NCI-H526 treated with DMSO at 0.1 percent for 48 hours (cell line): ENCODE results near the gene EML6.
A peak's percentile ranks its signal among the peaks of the same experiment; 100 is the strongest.
"Not testable (repeated sequence)": the region's sequence is repeated elsewhere in the genome, so short reads cannot be mapped to it uniquely, and the experiment has no call there.

Experiments used
- DNase-seq: peaks from one replicate; lab custom pipeline; 2025; lab: John Stamatoyannopoulos, UW

EML6 gene

GRCh38 chr2:54803783-54804751 is 80.6 kb downstream of the EML6 start:
- DNase-seq = no peak

DNA sequence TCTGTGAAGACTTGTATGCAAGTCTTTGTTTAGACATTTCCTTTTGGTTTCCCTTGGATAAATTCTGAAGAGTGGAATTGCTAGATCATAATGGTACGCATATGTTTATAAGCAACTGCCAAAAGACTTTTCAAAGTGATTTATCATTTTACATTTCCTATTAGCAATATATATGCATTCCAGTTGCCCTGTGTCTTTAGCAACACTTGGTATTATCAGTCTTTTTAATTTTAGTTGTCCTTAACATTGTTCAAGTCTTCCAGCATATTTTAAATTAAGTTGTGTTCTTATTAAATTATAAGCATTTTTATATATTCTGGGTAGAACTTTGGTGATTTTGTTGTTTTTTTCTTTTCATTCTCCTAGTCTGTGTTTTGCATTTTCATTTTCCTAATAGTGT is 81.8 kb downstream of the EML6 start:
- no peak for DNase-seq

DNA sequence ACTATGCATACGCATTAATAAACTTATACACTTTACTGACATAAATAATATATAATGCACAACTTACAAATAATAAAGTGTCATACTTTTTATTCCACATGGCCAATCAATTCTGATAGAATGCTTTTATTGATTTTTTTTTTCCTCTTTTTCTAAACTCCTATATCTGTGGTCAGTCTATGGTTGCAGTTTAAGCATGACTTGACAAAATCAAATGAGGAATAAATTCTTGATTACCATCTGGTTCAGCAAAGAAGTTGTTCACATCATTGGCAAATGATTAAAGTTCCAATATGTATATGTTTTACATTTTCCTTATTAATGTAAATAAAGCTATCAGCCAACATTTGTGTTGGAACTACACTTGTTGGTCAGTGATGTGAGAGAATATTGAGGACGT is 83.5 kb downstream of the EML6 start:
- DNase-seq = no peak

GRCh38 chr2:54808661-54809060 is 85.2 kb downstream of the EML6 start:
- no peak for DNase-seq

DNA sequence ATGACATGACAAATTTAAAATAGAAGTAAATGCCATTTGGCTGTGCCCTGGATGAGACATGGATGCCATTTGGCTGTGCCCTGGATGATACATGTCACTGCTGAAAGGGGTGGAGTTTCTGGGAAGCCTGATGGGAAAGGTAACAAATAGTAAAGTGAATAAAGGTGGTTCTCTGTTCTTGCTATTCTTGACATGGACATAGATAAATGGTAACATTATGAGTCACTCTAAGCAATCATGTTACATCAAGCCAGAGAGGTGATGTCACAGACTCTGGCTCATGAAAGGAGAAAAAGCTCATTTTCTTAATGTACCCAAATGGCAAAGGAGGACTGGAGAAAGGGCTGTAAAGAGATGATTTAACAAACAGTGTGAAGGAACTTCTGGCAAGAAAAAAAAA is 86.4 kb downstream of the EML6 start:
- DNase-seq = no peak

DNA sequence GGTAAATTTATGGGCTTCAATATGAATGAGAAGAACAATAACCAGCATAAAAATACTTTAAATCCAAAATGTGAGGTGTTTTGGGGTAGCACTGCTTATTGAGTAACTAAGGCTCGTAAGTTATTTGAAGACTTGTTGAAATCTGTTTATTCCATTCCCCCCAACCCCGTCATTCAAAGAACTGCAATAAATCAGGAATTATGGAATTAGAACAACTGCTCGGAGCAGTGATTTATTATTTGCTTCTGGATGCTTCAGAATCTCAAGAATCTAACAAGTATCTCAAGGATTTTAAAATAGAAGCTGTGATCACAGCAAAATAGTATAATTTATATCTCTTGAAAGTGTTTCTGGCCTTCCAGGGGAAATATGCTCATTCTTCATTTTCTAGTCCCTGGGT is 86.8 kb downstream of the EML6 start:
- no peak for DNase-seq

GRCh38 chr2:54813584-54813983 is 90.1 kb downstream of the EML6 start:
- DNase-seq = no peak

DNA sequence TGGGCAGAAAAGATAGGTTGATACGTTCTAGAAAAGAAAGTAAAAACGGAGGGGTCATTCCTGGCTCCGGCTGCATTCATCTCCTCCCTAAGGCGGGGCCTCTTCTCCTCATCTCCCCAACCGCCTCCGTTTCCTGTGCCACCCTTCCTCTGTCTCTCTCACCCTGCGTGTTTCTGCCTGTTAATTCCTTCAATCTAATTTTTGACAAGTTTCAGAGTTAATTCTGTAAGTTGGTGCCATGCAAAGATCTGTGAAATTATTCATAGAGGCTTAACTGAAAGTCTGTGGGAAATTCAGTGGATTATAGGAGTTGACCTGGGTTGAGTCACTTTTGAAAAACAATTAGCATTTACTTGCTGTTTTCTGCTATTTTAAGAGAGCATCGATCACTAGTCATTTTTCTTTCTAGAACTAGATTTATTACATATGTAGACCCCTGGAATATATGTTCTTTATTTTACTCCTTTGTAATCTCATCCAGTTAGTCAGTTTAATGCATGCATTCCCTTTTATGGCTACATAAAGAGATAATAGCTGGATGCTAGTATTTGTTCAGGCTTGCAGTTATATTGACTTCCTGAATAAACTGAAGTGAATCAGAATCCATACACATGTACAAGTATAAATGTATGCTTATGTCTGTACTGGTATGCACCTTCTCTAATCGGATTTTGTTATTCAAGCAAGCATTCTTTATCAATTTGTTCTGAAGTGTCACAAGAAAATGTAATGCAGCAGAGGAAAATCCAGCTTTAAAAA is 91.1 kb downstream of the EML6 start:
- DNase-seq = no peak

- DNase-seq = no peak
These were observed 91.7 kb downstream of the EML6 start for GRCh38 chr2:54815148-54815539.

DNA sequence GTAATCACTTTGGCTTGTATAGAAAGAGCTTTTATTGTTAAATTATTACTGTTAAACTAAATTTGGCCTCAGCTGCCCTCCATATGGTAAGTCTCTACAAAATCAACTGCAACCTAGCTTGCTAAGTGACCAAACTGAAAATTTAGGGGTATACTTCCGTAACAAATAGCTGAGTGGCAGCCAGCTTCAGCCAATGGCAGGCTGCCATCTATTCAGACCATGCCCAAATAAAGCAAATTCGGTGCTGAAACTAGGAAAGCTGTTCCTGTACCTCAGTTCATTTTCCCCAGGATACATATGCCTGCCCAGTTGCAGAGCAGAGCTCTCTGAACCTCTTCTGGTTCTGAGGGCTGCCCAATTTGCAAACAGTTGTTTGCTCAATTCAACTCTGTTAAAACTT is 94.8 kb downstream of the EML6 start:
- no peak for DNase-seq

DNA sequence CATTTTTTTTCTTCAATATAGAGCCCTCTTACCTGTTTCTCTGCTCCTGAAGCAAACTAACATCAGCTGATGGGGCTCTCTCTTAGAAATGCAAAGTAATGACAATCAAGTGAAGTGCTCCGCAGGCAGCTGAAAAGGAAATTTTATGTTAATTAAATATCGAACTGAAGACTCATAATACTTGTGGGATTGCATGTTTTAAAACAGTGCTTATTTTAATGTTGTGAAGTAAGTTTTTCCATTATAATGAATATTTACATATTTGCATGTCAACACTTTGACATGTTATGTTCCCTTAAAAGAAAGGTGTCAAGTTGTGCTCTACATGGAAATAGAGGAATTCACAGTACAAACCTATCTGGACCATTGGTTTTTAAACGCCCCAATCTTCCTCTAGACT is 97.1 kb downstream of the EML6 start:
- peak; percentile 32 for DNase-seq

DNA sequence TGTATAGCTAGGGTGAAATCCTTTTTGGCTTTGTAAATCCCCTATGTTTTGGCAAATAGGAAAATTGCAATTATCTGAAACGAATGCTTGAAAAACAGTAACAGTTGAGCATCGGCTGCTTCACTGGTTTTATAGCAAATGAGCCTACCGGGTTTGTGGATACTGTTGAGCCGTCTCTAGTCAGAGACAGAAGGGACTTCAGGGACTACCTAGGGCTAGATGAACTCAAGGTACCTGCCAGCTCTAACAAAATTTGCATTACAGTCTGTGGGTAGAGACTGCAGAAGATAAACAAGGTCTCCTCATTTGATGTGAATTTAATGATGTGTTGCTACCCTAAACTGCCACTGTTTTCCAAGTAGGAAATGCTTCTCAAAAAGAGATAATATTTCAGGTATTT is 101.1 kb downstream of the EML6 start:
- peak; percentile 93 for DNase-seq

GRCh38 chr2:54830546-54830945 is 107.1 kb downstream of the EML6 start:
- DNase-seq = no peak

GRCh38 chr2:54831480-54831879 is 108.0 kb downstream of the EML6 start:
- DNase-seq = no peak

DNA sequence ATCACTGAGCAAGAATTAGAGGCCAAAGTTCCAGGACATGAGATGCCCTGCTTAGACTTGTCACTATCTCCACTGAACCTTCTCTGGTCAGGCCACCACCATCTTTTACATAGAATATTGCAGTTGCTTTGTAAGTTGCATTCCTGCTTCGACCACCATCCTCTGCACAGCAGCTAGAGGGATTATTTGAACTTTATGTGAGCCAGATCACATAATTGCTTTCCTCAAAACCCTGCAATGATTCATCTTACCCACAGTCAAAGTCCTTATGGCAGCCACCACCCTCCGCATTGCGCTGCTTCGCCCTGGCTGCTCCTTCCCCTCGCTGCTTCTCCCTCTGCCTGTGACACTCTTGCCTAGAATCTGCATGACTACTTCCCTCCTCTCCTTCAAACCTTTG is 111.3 kb downstream of the EML6 start:
- DNase-seq = no peak

- DNase-seq = no peak
These were observed 113.0 kb downstream of the EML6 start for GRCh38 chr2:54836477-54836876.

- peak; percentile 36 for DNase-seq
These were observed 115.1 kb downstream of the EML6 start for GRCh38 chr2:54838585-54839035.

DNA sequence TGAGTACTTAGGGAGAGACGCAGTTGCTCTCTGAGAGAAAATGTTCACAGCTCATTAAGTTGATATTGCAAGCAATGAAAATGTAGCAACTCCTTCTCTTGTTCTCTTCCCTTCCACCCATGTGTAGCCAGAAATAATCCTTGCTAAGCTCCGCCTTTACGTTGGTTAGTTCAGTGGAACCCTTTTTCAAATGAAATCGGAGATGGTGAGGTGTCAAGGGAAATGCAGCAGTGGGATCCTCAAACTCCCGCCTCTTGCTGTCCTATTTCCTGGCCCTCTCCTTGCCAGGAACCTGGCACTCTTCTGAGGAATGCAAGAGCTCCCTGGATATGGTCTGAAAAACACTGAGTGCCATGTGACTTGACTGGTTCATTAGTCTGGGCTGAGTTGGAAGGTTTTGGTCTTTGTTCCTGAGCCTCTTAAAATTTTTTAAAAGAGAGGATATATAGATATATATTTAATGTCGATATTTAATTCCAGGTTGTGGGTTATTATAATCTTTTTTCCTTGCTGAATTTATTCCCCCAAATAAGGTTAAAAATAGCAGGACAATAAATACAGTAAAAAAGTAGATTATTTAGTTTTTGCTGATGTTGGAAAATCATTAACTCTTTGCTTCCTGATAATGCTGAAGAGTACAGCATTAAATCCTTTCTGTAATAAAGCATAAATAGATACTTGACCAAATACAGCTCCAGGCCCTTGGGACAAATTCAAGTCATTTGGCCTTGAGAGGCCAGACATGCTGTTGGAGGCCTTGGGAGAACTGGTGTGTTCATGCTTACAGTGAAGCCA is 116.2 kb downstream of the EML6 start:
- DNase-seq = no peak

DNA sequence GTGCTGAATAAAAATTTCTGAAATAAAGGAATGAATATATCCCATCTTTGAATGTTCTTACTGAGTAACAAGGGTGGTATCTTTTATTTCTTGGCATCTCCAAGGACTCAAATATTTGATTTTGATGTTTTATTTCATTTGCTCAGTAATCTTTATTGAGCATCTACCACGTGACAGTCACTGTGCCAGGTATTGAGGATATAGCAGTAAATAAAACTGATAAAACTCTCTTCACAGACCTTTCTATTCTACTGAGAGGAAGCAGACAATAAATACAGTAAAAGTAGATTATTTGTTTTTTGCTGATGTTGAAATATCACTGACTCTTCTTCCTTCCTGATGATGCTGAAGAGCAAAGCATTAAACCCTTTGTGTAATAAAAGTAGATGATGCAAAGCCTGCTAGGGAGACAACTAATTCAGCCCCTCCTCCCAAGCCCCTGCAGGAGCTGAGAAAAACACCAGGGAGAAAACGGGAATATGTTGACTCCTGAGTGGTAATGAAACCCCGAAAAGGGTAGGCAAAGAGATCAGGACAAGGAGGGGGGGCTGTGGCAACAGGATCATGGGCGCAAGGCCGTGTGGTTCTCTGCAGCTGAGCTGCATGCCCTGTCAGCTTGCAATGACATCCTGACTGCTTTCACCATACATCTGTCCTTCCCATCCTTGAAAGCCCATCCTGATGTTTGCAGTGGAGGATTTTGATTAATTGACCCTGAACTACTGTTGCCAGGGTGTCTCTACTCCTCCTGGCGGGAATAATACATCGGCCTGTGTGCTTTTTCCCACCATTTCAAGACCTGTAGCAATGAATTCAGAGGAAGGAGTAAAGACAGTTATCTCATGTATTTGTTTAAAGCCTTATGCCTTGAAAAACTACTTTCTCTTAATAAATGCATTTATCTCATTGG is 117.4 kb downstream of the EML6 start:
- DNase-seq = no peak

DNA sequence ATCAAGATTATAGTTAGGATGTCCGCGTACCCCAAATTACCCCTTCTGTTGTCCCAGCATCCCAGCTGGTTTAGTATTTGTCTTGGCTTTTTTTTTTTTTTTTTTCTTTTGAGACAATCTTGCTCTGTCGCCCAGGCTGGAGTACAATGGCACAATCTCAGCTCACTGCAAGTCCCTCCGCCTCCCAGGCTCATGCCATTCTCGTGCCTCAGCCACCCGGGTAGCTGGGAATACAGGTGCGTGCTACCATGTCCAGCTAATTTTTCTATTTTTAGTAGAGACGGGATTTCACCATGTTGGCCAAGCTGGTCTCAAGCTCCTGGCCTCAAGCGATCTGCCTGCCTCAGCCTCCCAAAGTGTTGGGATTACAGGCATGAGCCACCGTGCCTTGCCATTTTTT is 118.0 kb downstream of the EML6 start:
- not testable (repeated sequence) for DNase-seq

DNA sequence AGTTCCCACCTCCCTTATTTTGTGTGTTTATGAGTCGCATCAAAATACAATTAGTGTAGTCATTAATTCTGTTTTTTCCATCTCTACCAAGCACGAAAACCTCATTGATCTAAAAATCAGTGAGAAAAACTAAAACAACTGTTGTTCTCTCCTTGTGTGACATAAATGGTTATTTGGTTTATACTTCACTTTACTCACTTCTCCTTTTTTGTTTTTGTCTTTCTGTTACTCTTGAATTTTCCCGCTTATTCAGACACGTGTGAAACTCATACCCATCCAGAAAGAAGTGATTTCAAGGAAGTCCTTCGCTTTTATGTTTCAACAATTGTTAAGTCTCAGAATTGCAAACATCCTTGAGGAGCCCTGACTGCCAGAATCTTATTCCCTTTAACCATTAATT is 121.6 kb downstream of the EML6 start:
- no peak for DNase-seq
